ENCODE data around the gene AXIN1.

AXIN1 gene

GRCh38 chr16:243348-243747, 109.2 kb downstream of the AXIN1 start:
- TF ChIP-seq POLR2AphosphoS5 (IDR thresholded peaks at IDR 0.05; ENCODE audit: low read depth, low read length) (no peak), REST (IDR thresholded peaks at IDR 0.05; ENCODE audit: insufficient read depth in 1 of 2, low read depth in 2 of 2, low read length in 2 of 2) (no peak), SIN3A (IDR thresholded peaks at IDR 0.05; ENCODE audit: borderline replicate concordance, insufficient read depth, low read length) (no peak), TAF1 (IDR thresholded peaks at IDR 0.05; ENCODE audit: borderline replicate concordance, insufficient read depth, low read length) (no peak)

DNA sequence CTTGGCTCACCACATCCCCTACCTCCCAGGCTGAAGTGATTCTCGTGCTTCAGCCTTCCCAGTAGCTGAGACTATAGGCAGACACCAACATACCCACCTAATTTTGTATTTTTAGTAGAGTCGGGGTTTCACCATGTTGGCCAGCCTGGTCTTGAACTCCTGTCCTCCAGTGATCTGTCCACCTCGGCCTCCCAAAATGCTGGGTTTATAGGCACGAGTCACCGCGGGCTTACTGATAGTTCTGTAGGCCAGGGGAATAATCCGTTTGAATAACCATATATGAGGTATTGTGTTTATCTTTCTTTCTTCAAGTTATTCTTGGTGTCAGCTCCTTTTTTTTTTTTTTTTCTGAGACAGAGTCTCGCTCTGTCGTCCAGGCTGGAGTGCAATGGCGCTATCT, 110.2 kb downstream of the AXIN1 start:
- TF ChIP-seq POLR2AphosphoS5 (IDR thresholded peaks at IDR 0.05; ENCODE audit: low read depth, low read length) (no peak), SIN3A (IDR thresholded peaks at IDR 0.05; ENCODE audit: borderline replicate concordance, insufficient read depth, low read length) (no peak), REST (IDR thresholded peaks at IDR 0.05; ENCODE audit: insufficient read depth in 1 of 2, low read depth in 2 of 2, low read length in 2 of 2) (no peak), FOXP2 (optimal IDR thresholded peaks at IDR 0.05; ENCODE audit: borderline replicate concordance, extremely low read depth, extremely low read length, insufficient read depth) (no peak), TAF1 (IDR thresholded peaks at IDR 0.05; ENCODE audit: borderline replicate concordance, insufficient read depth, low read length) (no peak)

GRCh38 chr16:240559-240958, 112.0 kb downstream of the AXIN1 start:
- no peak for TF ChIP-seq POLR2AphosphoS5 (IDR thresholded peaks at IDR 0.05; ENCODE audit: low read depth, low read length)
- TF ChIP-seq FOXP2 (optimal IDR thresholded peaks at IDR 0.05; ENCODE audit: borderline replicate concordance, extremely low read depth, extremely low read length, insufficient read depth): no peak
- no peak for TF ChIP-seq SIN3A (IDR thresholded peaks at IDR 0.05; ENCODE audit: borderline replicate concordance, insufficient read depth, low read length)
- no peak for TF ChIP-seq TAF1 (IDR thresholded peaks at IDR 0.05; ENCODE audit: borderline replicate concordance, insufficient read depth, low read length)
- no peak for TF ChIP-seq REST (IDR thresholded peaks at IDR 0.05; ENCODE audit: insufficient read depth in 1 of 2, low read depth in 2 of 2, low read length in 2 of 2)

GRCh38 chr16:239948-240277, 112.6 kb downstream of the AXIN1 start:
- TF ChIP-seq REST (IDR thresholded peaks at IDR 0.05; ENCODE audit: insufficient read depth in 1 of 2, low read depth in 2 of 2, low read length in 2 of 2) (no peak), FOXP2 (optimal IDR thresholded peaks at IDR 0.05; ENCODE audit: borderline replicate concordance, extremely low read depth, extremely low read length, insufficient read depth) (no peak), POLR2AphosphoS5 (IDR thresholded peaks at IDR 0.05; ENCODE audit: low read depth, low read length) (no peak), SIN3A (IDR thresholded peaks at IDR 0.05; ENCODE audit: borderline replicate concordance, insufficient read depth, low read length) (no peak), TAF1 (IDR thresholded peaks at IDR 0.05; ENCODE audit: borderline replicate concordance, insufficient read depth, low read length) (no peak)

Measured in PFSK-1 (cell line).